SH-SY5Y (cell line): ENCODE data around the gene KYAT1.

Experiments used
- GATA2 ChIP-seq: IDR thresholded peaks from 2 replicates; pipeline ENCODE4 v1.6.1; 2011; ENCODE audit warnings: mild to moderate bottlenecking, low read depth, low read length
- GATA3 ChIP-seq: IDR thresholded peaks from 2 replicates; pipeline ENCODE4 v1.6.1; 2011; ENCODE audit warnings: low read depth, mild to moderate bottlenecking, low read length, moderate library complexity

Gene KYAT1

GRCh38 chr9:128881884-128882676 is at the start of gene KYAT1, which contains the start of gene LRRC8A:
KYAT1 (minus strand) TSS chr9:128881950; CDS start chr9:128845405, 36,545 bp downstream.
LRRC8A (plus strand) TSS chr9:128882133; CDS start chr9:128907165, 25,032 bp downstream.
- TF ChIP-seq GATA3 (no peak), GATA2 (no peak)

GRCh38 chr9:128929560-128929959 is 47.8 kb upstream of the KYAT1 start:
- TF ChIP-seq GATA3 (no peak), GATA2 (no peak)

DNA sequence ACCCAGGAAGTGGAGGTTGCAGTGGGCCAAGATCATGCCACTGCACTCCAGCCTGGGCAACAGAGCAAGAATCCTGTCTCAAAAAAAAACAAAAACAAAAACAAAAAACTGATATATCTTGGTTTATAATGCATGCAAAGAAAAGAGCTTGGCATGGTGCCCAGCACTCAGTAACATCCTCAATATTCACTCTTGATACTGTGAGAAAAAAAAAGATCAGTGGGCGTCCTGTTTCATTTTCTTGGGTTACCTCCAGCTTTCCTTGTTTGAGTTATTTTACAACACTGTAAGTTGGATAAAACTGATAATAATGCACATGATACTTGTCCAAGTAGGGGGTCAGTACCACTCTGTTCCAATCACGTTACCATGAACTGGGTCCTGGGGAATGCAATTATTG is 46.9 kb upstream of the KYAT1 start:
- no peak for TF ChIP-seq GATA3
- no peak for TF ChIP-seq GATA2

GRCh38 chr9:128927731-128928411 is 46.1 kb upstream of the KYAT1 start:
- TF ChIP-seq GATA3, result no peak
- no peak for TF ChIP-seq GATA2

GRCh38 chr9:128923493-128923883 is 41.7 kb upstream of the KYAT1 start:
- no peak for TF ChIP-seq GATA2
- no peak for TF ChIP-seq GATA3

- no peak for TF ChIP-seq GATA2
- no peak for TF ChIP-seq GATA3
These were observed 40.4 kb upstream of the KYAT1 start for GRCh38 chr9:128921881-128922763.

DNA sequence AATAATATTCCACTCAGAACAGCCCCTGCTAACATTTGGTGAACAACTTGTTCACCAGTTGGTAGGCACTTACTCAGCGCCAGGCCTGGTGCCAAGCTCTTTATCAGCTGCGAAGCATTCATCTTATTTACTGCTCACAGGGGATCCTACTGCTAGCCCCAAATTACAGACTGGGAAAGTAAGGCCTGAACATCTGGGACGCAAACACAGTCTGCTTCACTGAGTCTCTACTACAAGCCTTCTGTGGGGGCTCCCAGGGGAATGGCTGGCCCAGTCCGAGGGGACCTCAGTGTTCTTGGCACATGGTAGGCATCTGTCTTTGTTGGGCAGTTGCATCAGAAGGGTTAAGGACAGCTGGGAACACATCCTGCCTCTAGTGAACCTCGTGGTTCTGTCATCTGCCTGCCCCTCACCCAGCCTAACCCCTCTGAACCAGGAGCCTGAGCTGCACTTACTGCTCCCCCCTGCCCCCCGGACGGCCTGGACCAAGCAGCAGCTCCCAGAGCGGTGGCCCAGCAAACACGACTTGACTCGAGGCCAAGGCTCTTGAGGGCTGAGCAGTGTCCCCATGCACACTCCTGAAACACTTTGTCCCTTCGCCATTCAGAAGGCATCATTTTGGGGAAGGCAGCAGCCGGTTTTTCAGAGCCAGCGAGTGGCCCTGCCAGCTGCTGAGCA is 38.8 kb upstream of the KYAT1 start, which contains the start of gene PHYHD1:
Gene PHYHD1 (plus strand): TSS at position 602 of the 678 bp plus-strand sequence. CDS start 1,342 bp downstream, outside the sequence.
- TF ChIP-seq GATA2 (no peak), GATA3 (no peak)

GRCh38 chr9:128919402-128920089 is 37.8 kb upstream of the KYAT1 start:
- no peak for TF ChIP-seq GATA3
- TF ChIP-seq GATA2, result no peak

- TF ChIP-seq GATA3 (no peak), GATA2 (no peak)
These were observed 37.2 kb upstream of the KYAT1 start for GRCh38 chr9:128918921-128919320.

- TF ChIP-seq GATA2 (no peak), GATA3 (no peak)
These were observed 35.5 kb upstream of the KYAT1 start for GRCh38 chr9:128917151-128917849.

DNA sequence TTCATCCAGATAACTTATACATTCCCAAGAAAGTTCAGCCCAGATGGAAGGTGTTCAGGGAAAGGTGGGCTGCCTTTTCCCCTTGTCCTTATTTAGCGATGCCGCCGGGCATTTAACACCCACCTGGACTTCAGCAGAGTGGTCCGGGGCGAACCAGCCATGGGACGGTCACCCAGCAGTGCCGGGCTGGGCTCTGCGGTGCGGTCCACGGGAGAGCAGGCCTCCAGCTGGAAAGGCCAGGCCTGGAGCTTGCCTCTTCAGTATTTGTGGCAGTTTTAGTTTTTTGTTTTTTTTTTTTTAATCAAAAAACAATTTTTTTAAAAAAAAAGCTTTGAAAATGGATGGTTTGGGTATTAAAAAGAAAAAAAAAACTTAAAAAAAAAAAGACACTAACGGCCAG is 35.0 kb upstream of the KYAT1 start:
- TF ChIP-seq GATA3 (no peak), GATA2 (no peak)

- TF ChIP-seq GATA2 (no peak), GATA3 (no peak)
These were observed 34.5 kb upstream of the KYAT1 start for GRCh38 chr9:128916204-128916603.
